ENCODE results near the gene TBC1D16.

GRCh38 chr17:79916991-79917901, 118.4 kb downstream of the TBC1D16 start:
- TF ChIP-seq CTCF (conservative IDR thresholded peaks at IDR 0.05 in 1 of 2, IDR thresholded peaks at IDR 0.05 in 1 of 2; ENCODE audit: low read depth in 1 of 2, low read length in 2 of 2), result no peak
- TF ChIP-seq EZH2 (IDR thresholded peaks at IDR 0.05; ENCODE audit: low read length, missing control alignments), result no peak
